NT2/D1 (cell line): ENCODE data around the gene CHRNA1.

Experiments used
- SUZ12 ChIP-seq: IDR thresholded peaks from 2 replicates; pipeline ENCODE4 v1.6.1; 2011; ENCODE audit not compliant: insufficient read length, insufficient read depth; ENCODE audit errors: extremely low read depth
- ZNF274 ChIP-seq: IDR thresholded peaks from 2 replicates; pipeline ENCODE4 v1.6.1; 2011; ENCODE audit warnings: mild to moderate bottlenecking, low read depth, low read length

DNA sequence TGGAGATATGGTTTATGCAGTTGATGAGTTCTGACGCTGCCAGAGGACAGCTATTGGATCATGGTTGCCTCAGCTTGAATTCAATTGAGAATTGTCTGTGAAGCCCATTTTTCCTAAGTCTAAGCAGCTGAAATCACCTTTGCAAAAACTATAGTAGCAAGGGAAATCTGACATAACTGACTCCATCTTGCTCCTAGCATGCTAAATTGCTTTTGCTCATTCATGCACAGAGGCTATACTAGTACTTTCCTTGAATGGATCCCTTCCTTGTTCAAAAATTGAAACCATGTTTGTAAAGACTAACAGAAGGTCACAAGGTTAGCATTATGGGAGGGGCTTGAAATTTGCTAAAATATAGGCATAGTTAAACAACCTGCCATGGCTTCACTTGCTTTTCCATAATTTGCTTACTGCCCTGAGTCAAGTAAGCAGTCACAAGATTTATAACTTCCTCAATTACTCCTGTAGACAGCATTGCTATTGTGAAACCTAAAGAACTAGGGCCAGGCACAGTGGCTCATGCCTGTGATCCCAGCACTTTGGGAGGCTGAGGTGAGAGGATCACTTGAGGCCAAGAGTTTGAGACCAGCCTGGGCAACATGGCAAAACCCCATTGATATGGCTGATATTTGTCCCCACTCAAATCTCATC is 41.2 kb downstream of the CHRNA1 start:
- TF ChIP-seq ZNF274 (no peak), SUZ12 (no peak)
